HG02943 (cell line): ENCODE measurements around the gene ING2.
A peak's percentile ranks its signal among the peaks of the same experiment; 100 is the strongest.
"Not testable (repeated sequence)": the region's sequence is repeated elsewhere in the genome, so short reads cannot be mapped to it uniquely, and the experiment has no call there.

ENCODE experiments used
- ATAC-seq: cut with Tn5 transposase; IDR thresholded peaks from one replicate; pipeline ENCODE4 v1.9.1; 2021; ENCODE audit warnings: mild to moderate bottlenecking, low read depth, moderate library complexity; ENCODE audit not compliant: unreplicated experiment

Gene ING2

DNA sequence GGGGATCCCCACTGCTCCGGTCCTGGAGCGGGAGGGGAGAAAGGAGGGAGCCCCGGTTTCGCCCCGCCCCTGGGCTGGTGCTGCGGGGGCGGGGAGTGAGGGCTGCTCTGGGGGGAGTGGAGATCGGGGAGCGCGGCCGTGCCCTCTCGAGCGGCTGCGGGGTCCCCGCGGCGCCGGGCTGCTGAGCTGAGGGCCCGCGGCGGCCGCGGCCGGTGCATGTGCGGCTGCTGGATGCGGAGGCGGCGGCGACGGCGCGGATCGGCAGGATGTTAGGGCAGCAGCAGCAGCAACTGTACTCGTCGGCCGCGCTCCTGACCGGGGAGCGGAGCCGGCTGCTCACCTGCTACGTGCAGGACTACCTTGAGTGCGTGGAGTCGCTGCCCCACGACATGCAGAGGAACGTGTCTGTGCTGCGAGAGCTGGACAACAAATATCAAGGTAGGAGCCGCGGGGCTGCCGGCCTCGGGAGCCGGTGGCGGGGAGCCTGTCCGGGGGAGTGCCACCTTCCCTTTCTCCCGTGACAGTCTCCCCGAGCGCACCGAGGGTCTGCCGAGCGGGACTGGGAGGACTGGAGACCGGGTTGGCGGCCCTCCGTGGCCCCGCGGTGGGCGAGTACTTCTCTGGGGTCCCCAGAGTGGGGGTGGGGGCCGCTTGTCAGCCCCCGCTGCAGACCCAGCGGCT lies at the start of gene ING2:
ING2 (plus strand) TSS at position 129 of the 681 bp plus-strand sequence; CDS start at position 267, 138 bp downstream.
- ATAC-seq = peak; percentile 45

GRCh38 chr4:183455431-183456195 lies 49.2 kb upstream of the ING2 start:
- ATAC-seq = no peak

DNA sequence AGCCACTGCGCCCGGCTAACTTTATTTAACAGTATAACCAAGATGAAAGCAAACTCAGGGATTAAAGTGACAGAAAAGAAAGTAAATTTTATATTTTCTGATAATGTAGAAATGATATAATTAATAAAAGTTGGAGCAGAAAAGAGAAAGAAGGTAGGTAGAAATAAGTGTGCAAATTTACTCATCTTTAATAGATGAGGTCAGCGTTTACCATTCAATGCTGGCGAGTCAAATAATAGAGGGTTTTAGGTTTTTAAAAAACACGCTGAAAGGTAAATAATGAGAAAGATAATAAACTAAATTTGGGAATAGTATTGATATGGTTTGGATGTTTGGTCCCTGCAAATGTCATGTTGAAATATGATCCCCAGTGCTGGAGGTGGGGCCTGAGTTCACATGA lies 46.9 kb upstream of the ING2 start:
- ATAC-seq = no peak

GRCh38 chr4:183463903-183464619 lies 40.8 kb upstream of the ING2 start:
- ATAC-seq = not testable (repeated sequence)

DNA sequence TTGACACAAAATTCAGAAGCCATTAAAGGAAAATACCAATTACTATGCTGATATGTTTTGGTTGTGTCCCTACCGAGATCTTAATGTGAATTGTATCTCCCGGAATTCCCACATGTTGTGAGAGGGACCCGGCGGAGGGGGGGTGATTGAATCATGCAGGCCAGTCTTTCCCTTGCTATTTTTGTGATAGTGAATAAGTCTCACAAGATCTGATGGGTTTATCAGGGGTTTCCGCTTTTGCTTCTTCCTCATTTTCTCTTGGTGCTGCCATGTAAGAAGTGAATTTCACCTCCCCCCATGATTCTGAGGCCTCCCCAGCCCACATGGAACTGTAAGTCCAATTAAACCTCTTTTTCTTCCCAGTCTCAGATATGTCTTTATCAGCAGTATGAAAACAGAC lies 39.0 kb upstream of the ING2 start:
- ATAC-seq = not testable (repeated sequence)

- ATAC-seq = no peak
Measured at GRCh38 chr4:183467246-183467645, 37.6 kb upstream of the ING2 start.

DNA sequence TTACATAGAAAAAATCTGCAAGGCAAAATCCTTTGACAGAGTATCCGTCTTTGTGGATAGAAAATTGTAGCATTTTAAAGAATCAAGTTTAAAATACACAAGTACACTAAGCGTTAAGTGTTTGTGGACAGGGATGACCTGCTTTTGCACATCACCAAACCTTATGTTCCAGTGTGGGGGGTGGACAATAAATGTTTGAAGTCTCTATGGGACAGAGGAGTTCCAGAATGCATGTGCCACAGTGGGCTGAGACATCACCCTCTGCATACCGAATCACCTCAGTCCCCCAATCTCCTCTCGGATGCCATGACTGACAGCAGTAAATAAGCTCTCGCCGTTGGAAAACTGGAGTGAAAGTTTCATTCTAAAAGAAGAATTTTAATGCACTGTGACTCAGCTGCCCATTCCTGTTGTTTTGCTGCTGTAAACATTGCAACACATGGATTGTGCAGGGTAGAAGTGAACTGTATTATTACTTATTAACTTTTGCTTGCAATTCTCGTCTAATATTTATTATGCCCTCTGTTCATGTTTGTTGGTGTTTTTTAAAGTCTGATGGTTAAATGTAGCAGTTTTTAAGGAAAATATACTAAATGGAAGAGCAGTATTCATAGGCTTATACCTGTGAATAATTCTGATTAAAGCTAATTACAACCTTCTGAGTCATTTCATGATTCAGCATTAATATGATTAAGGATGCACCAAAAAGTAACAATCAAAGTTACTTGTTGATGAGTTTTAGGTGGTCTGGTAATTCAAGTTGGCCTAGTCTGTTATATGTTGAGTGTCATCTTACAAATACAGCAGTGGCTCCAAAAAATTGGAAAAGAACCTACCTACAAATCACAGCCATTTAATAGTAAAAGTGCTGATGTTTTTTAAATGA lies 36.4 kb upstream of the ING2 start:
- ATAC-seq = no peak

DNA sequence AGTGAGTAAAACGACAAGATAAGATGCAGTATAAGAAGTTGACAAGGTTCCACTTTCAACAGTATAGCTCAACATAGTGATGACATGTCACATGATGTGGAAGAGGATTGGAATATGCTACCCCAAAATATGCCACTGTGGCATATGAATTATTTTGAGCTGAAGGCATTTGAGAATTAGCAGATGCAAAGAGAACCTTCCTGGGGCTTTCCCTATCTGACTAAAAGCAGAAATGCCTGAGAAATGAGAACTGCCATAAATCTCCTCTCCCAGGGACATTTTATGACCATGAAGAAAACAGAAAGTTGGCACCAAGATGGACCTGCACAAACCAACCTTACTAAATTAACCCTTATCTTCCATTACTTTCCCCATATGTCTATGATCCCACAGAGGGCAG lies 35.6 kb upstream of the ING2 start:
- ATAC-seq = no peak

GRCh38 chr4:183469936-183470335 lies 34.9 kb upstream of the ING2 start:
- no peak for ATAC-seq

GRCh38 chr4:183470821-183471220 lies 34.0 kb upstream of the ING2 start:
- ATAC-seq = no peak

DNA sequence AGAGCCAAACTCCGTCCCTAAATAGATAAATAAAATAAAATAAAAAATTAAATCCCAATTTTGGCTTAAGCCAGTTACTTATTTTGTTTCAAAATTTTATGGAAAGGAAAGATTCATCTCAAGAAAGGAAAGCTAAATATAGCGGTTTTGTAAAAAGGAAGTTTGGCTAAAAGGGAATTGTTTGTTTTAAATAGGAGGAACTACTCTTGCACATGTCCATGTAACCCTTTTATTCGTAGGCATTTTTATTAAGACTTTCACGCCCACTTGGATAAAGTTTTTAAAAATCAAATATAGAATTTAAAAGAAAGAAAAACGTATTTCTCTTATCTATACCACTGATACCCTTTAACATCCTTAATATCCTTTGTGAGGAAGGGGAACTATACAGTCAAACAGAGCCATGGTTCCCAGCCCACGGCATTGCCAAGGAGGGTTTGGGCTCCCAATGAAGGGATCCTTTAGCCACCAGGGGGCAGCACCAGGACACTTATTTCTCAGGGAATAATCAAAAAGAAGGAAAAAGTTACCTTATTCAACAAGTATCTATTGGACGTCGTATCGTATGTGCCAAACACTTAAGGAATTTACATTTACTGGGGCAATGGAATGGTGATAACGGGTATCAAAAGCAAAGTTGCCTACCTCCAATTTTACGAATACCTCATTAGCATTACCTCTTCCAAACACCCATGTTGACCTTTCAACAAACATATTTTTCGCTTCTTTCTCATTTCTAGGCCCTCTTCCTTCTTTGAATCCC lies 32.7 kb upstream of the ING2 start:
- ATAC-seq = peak; percentile 61

DNA sequence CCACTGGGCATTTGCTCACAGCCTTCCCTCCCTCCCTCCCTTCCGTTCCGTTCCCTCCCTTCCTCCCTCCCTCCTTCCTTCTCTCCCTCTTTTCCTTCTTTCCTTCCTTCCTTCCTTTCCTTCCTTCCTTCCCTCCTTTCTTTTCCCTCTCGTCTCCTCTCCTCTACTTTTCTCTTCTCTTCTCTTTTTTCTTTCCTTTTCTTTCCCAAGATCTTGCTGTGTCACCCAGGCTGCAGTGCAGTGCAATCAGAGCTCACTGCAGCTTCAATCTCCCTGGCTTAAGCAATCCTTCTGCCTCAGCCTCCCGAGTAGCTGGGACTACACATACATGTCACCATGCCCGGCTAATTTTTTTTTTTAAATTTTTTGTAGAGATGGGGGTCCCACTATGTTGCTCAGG lies 26.7 kb upstream of the ING2 start:
- no peak for ATAC-seq

DNA sequence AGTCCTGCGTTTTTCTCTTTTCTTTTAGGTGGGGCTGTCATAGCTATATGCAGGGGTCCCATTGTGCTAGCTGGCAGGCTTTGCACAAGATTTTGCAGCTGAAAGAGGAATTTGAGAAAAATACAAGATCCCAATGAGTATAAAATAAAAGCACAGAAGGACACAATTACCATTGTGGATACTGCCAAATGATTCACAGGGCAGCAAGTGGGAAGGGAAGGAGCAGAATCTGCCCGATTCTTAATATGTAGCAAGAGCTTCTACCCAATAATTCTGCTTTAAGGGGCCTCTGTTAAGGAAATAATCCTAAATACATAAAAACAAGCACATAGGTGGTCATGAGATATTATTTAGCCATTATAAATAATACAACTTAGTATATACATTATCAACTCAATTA lies 25.9 kb upstream of the ING2 start:
- no peak for ATAC-seq

DNA sequence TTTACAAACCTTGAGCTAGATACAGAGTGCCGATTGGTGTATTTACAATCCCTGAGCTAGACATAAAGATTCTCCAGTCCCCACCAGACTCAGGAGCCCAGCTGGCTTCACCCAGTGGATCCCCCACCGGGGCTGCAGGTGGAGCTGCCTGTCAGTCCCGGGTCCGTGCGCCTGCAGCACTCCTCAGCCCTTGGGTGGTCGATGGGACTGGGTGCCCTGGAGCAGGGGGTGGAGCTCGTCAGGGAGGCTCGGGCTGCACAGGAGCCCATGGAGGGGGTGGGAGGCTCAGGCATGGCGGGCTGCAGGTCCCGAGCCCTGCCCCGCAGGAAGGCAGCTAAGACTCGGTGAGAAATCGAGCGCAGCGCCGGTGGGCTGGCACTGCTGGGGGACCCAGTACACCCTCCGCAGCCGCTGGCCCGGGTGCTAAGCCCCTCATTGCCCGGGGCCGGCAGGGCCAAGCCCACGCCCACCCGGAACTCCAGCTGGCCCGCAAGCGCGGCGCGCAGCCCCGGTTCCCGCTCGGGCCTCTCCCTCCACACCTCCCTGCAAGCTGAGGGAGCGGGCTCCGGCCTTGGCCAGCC lies 22.3 kb upstream of the ING2 start:
- ATAC-seq = not testable (repeated sequence)

DNA sequence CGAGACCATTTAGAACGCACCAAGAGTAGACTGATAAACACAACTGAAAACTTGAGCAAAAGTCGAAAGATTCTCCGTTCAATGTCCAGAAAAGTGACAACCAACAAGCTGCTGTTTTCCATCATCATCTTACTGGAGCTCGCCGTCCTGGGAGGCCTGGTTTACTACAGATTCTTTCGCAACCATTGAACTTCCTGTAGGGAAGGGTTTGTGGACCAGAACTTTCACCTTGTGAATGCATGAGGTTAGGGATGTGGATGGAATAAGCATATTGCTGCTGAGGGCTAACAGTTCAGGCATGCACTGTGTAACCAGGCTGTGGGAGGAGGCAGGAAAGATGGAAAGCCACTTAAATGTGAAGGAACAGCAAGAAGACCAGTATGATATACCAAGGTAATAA lies 20.9 kb upstream of the ING2 start:
- ATAC-seq = no peak

- no peak for ATAC-seq
Measured at GRCh38 chr4:183485411-183486160, 19.3 kb upstream of the ING2 start.

DNA sequence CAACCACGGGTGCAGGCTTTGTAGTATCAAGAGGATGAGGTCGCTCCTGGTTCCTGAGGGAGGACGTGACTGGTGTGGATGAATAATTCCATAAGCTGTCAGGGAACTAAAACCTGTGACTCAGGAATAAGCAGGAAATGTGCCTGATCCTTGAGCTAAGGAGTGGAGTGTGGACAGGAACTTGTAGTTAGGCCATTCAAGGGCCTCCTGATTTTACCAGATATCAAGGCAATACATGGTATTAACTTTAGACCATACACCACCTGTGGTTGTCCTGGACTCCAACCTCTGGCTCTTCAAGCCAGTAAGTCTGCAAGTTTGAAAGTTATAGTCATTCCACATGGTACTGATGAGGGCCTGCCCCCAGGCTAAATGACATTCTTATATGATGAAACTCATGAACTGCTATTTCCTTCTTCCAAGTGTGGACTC lies 12.1 kb upstream of the ING2 start:
- ATAC-seq = no peak

DNA sequence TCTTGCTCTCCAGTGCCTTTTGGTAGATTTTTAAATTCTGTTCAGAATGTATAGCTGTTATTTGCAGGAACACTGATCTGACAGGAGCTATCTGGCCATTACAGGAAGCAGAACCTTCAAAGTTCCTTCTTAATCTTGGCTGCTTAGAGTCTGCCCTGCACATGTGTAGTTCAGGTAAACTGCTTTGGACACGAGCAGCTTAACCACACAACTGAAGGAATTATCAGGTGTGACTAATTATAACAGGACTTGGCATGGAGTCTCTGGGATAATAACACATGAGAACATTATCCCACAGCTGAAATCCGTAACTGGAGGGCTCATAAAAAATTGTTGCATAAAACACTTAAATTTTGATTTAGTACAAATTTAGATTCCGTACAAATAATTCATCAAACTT lies 11.6 kb upstream of the ING2 start:
- ATAC-seq = no peak

- ATAC-seq = no peak
Measured at GRCh38 chr4:183495184-183495583, 9.7 kb upstream of the ING2 start.
